NCI-H128 (cell line): ENCODE data around the gene AGXT.

Experiments
- DNase-seq: peaks from one replicate; lab custom pipeline; 2025; ENCODE audit not compliant: unreplicated experiment; lab: John Stamatoyannopoulos, UW

Gene AGXT

DNA sequence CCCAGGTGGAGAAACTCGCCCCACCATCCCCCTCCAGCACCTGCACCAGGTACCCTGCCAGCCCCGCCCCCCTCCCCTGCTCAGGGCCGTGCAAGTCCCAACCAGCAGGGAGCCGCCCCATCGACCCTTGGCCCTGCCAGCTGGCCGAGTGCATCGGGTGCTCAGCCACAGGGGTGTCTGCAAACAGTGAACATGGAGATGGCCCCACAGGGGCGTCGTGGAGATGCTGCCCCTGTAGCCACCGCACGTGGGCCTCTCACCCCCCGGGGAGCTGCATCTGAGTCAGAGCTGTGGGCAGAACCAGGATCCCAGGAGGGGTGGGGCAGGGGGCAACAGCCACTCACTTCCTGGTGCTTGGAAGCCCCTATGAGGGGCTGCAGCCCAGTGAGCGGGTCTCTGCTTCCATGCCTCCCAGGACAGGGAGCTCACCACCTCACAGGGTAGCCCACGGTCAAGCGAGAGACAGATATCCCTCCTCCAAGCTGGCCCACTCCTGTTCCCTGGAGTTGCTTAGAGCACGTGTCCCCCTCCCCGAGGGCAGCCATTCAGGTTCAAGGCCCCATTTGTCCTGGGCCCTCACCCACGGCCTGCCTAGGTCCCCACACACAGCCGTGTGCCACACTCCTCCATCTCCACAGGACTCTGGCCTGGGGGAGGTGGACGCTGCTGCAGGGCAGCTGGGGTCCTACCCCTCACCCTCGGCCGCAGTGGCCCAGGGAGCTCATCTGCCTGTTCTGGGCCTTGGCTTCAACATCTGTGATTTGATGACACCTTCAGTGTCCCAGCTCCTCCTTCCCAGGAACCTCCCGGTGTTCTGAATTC lies 28.5 kb downstream of the AGXT start:
- no peak for DNase-seq

- DNase-seq, result no peak
These were observed 29.6 kb downstream of the AGXT start for GRCh38 chr2:240898108-240898730.

DNA sequence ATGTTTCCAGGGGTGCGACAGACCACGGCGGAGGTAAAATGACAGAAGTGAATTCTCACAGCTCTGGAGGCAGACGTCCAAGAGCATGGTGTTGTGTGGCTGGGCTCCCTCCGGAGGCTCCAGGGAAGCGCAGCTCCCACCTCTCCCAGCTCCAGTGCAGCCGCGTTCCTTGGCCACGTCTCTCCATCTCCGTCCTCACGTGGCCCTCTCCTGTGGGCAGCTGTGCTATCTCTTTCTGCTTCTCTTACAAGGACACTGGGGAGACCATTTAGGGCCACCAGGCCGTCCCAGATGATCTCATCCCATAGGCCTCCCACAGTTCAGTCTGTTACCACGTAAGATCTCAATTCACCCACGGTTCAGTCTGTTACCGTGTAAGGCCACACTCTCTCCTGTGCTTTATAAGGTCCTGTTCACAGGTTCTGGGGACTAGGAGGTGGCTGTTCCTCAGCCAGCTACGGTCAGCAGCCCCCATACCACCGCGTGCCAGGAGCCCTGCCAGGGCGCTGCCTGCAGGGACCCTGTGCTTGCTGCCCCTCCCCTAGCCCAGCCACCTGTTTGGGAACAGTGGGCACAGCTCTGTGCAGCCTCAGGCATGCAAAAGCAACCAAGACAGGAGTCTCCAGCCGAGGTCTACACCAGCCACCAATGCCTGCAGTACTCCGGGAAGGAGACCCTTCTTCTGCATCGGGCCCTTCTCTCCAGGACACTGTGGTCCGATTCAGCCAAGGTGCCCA lies 30.3 kb downstream of the AGXT start:
- no peak for DNase-seq

DNA sequence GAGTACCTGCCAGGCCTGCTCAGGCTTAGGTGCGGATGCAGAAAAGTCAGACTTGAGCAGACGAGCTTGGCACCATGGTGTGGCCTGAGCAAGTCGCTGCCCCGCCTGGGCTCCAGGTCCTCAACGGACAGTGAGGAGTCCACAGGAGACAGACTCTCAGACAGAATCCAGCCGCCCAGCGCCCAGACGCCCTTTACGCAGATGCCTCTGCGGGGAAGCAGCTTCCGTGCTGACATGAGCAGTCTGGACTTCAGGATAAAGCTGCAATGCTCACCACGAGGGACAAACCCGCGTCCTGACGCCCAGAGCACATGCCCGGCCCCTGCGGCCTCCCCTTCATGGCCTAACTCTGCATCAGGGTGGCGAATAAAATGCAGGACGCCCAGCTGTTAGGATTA lies 30.8 kb downstream of the AGXT start:
- DNase-seq, result no peak

GRCh38 chr2:240900141-240900860 lies 31.7 kb downstream of the AGXT start:
- DNase-seq, result no peak

GRCh38 chr2:240901986-240902614 lies 33.5 kb downstream of the AGXT start:
- no peak for DNase-seq

- no peak for DNase-seq
These were observed 34.0 kb downstream of the AGXT start for GRCh38 chr2:240902615-240903041.

DNA sequence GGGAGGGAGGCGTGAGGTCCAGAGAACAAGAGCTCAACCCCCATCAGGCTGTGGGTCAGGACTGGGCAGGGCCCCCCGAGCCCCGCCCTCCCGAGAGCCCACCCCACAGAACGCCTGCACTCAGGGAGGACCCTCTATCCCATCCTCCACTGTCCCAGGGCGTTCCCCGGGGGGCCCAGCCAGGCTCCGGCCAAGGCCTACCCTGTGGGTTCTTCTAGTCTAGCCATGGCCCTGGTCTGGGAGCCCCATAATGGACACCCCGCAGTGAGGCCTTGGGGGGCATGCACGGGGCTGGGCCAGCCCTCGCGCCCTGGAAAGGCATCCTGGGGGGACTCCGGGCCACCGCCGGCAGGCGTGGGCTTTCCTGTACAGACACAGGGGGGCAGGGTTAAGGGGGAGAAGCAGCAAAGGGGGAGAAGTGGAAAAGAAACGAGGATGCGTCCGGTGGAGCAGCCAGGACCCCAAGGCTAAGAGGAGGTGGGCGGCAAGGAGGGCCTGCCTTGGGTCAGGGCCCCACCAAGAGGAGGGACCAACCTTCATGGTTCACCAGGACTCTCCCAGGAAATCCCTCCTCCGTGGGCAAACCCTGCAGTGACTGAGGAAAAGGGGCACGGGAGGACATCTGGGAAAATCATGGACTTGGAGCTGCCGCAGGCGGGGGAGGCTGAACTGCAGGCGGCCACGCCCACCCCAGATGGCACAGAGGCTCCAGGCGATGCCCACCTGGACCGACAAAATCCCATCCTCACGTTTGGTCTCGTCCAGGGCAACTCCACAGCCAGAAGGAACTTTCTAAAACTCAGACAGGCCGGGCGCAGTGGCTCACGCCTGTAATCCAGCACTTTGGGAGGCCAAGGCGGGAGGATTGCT lies 34.8 kb downstream of the AGXT start:
- DNase-seq, result no peak

GRCh38 chr2:240904216-240905175 lies 35.9 kb downstream of the AGXT start:
- DNase-seq, result no peak

- DNase-seq, result no peak
These were observed 36.7 kb downstream of the AGXT start for GRCh38 chr2:240905176-240905781.

DNA sequence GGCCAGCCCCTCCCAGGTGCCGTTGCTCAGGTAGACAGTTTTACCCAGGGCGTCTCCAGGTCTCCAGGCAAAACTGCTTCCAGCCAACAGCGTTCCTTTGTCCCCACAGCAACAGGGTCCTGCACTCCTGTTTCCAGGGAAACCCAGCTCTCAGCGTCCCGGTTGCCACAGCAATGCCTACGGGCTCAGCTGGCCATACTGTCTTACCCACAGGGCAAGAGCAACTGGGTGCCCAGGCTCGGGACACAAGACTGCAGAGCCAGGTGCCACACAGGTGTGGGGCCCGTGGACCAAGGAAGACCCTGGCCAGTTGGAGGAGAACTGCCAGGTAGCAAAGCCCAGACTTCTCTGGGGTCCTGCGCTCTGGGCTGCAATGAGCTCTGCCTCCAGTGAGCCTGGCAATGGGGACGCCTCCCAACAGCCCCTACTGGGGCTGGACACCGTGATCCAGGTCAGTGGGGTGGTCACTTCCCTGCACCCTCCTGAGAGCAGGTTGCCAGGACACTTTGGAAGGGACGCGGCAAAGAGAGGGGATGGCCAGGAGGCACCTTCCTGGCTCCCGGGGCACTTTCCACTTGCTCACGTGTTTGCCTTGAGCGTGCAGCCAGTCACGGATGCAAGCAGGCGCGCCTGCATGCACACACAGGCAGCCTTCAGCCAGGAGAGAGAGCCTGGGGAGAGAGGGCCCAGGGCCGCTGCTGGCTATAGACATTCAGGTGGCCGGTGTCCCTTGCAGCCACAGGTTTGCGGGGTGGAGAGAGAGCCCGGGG lies 37.7 kb downstream of the AGXT start, which contains the start of gene CROCC2:
CROCC2 (plus strand) TSS at position 196 of the 770 bp plus-strand sequence; CDS start at position 374, 178 bp downstream.
- DNase-seq, result no peak

- no peak for DNase-seq
These were observed 38.4 kb downstream of the AGXT start for GRCh38 chr2:240906911-240907590.

- no peak for DNase-seq
These were observed 40.8 kb downstream of the AGXT start for GRCh38 chr2:240909216-240909974.

DNA sequence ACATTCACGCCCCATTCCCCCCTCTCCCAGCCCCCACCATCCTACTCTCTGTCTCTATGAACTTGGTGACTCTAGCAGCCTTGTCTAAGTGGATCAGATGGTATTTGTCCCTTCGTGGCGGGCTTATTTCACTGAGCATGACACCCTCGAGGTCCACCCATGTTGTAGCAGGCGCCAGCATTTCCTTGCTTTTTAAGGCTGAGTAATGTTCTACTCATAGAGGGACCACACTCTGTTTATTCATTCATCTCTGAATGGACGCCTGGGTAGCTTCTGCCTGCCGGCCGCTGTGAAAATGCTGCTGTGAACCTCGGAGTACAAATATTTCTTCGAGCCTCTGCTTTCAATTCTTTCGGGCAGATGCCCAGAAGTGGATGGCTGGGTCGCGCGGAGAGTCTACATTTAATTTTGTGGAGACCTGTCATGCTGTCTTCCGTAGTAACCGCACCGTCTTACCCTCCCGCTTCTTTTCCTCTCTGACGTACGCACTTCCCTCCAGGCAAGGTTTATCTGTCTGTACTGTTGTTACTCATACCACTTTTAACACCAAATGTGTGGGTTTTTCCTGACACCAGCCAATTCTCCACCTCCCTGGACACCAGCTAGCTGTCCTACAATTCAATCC lies 43.1 kb downstream of the AGXT start:
- no peak for DNase-seq
